Globus pallidus (tissue), 1 donor: Measurements from ENCODE around the gene ERCC6L2.

ENCODE experiments used
- DNase-seq: peaks from one replicate; pipeline ENCODE4 v3.0.0-alpha.2; 2015; ENCODE audit warnings: low spot score

Gene ERCC6L2

DNA sequence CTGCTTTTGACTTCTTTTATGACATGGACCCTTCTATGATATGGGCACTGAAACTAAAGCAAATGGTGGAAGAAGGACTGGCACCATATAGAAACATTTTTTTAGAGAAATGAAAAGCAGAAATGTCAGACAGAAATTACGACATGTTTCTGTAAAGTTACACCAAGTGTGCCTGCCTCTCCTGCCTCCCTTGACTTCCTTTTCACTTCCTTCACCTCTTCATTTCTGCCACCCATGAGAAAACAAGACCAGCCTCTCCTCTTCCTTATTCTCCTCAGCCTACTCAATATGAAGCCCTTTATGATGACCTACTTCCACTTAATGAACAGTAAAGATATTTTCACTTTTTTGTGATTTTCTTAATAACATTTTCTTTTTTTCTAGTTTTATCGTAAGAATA lies 44.5 kb downstream of the ERCC6L2 start:
- no peak for DNase-seq

DNA sequence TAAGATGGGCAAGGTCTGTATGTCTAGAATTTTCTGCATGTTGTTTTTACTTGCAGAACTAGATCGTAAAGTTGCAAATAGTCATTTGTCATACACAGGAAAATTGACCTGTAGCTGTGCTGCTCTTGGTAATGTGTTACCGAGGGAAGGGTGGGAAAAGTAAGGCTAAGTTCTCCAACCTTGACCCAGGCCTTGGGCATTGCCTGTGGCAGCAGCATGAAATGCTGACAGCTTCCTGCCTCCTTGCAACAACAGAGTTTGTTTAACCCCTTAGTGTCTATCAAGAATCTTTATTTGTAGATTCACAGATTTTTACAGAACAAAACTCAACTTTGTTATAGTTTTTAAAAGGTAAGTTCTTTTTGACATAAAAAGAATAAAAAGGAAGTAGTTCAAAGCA lies 48.3 kb downstream of the ERCC6L2 start:
- no peak for DNase-seq

GRCh38 chr9:95924987-95925386 lies 49.5 kb downstream of the ERCC6L2 start:
- no peak for DNase-seq

- peak; percentile 12 for DNase-seq
Measured at GRCh38 chr9:95927271-95928004, 51.9 kb downstream of the ERCC6L2 start.

DNA sequence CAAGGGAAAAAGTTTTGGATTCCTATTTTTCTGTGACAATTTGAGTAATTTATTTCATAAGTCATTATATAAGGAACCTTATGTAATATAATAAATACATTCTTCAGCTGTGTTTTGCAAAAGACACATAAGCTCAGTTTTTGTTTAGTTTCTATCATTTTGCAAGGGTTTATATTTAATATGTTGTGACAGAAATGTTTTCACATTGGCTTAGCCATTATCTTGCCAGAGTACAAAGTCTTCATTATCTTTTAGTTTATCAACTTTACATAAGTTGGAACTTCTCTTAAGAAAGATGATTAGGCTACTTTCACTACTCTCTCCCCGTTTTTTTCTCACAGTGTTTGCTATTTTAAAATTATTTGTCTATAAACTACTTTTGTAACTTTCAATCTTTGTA lies 54.8 kb downstream of the ERCC6L2 start:
- no peak for DNase-seq

DNA sequence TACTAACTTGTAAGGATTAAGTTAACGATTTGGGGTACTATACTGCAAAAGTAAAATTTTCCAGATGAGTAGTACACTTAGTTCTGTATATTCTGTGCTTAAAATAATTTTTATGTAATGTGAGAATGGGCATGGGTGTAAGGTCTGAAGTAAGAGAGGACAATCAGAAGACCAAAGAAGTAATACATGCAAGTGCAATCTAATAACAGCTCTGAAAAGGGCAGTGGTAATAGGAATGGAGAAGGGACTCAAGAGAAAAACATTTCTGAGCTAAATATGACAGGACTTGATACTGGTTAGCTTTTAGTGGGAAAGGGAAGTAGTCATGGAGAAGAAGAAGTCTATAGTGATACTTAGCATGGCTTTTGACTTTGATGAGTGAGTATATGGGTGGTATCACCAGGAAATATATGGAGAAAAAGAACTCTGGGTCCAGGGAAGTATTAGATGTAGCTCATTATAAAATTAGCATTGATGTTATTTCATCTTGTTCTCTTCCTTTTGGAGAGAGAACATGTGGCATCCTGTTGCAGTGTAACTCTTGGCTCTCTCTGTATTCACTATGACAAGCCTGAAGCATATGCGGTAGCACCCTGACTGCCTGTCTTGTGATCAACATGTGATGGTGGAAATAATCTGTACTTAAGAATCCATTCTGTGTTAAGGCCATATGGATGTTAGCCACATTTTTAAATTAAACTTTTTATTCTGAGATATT lies 60.5 kb downstream of the ERCC6L2 start:
- DNase-seq = no peak

DNA sequence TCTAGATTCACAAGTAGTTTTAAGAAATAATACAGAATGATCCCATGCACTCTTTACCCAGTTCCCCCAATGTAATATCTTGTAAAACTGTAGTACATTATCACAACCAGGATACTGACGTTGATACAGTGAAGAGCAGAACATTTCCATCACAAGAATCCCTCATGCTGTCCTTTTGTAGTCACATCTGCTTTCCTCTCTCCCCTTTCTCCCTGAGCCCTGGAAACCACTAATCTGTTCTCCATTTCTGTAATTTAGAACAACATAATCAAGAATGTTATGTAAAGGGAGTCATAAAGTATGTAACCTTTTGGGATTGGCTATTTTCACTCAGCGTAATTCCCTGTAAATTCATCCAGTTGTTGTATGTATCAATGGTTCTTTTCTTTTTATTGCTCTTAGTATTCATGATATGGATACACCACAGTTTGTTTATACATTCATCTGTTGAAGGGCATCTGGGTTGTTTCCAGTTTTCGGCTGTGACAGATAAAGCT lies 61.1 kb downstream of the ERCC6L2 start:
- no peak for DNase-seq

DNA sequence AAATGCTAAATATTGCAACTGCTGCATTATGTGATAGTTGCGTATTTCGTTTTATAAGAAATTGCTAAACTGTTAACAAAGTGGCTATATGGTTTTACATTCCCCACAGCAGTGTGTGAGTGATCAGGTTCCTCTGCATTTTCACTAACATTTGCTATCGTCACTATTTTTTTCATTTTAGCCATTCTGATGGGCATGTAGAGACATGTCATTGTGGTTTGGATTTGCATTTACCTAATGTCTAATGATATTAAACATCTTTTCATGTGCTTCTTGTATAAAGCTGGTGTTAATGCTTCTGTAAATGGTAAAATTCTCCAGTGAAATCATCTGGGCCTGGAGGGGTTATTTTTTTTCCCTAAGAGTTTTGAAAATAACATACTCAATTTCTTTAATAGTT lies 61.6 kb downstream of the ERCC6L2 start:
- no peak for DNase-seq

DNA sequence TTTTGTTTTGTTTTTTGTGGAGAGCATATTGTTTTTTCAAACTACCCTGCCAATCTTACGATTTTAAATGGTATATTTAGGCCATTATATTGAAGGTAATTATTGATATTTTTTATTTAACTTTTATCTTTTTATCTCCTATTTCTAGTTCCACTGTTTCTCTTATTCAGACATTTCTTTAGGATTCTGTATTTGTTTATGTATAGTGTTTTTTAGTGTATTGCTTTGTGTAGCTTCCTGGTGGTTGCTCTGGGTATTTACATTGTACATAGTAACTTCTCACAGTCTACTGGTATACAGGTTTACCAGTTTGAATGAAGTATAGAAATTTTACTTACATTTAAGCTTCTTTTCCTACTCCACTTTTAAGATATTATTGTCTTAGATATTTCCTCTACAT lies 63.2 kb downstream of the ERCC6L2 start:
- no peak for DNase-seq

DNA sequence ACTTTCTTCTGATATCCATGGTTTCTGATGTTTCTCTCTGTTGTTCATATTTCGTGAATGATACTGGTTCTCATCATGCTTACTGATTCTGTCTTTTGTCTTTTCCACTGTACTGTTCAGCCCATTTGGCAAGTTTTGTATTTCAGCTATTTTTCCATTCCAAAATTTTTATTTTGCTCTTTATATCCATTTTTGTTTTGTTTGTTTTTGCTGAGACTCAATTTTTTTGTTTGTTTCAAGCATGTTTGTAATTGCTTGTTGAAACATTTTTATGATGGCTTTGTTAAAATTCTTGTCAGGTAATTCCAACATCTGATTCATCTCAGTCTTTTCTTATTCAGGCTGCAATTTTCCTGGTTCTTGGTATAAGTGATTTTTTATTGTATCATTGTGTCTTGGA lies 64.0 kb downstream of the ERCC6L2 start:
- DNase-seq = no peak

DNA sequence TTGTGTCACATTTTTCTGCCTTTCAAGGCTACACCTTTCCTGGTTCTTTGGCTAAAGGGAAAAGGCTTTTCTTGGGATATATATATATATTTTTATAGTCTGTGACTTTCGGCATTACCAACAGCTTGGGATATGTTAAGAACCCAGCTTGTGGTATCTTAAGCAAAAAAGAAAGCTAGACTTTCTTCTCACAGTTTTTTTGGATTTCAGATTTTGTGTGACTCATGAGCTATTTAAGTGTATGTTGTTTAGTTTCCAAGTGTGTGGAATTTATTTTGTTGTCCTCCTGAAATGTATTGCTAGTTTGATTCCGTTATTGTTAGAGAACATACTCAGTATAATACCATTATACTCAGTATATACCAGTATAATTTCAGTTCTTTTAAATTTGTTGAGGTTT lies 64.8 kb downstream of the ERCC6L2 start:
- DNase-seq = no peak

DNA sequence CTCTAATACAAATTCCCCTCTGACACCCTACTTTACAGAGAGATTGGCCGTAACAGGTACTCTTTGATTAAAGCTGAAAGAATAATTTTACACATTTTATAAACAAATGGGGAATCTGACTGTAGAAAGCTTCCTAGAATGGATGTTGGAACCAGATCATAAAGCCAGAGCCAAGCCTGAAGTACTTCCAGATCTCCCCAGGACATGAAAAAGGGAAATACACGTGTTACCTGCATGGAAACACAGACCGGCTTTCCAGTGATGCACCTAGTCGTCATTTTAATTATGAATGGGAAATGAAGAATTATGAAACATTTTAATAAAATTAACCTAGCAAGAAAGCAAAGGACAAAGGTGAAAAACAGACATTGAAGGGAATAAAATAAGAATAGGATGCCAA lies 66.5 kb downstream of the ERCC6L2 start:
- DNase-seq = no peak

DNA sequence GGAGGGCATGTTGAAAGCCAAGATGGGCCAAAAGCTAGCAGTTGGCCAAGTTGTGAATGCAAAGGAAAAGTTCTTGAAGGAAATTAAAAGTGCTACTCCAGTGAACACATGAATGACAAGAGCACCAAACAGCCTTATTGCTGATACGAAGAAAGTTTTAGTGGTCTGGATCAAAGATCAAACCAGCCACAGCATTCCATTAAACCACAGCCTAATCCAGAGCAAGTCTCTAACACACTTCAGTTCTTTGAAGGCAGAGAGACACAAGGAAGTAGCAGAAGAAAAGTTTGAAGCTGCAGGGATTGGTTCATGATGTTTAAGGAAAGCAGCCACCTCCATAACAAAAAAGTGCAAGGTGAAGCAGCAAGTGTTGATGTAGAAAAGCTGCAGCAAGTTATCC lies 71.6 kb downstream of the ERCC6L2 start:
- no peak for DNase-seq

DNA sequence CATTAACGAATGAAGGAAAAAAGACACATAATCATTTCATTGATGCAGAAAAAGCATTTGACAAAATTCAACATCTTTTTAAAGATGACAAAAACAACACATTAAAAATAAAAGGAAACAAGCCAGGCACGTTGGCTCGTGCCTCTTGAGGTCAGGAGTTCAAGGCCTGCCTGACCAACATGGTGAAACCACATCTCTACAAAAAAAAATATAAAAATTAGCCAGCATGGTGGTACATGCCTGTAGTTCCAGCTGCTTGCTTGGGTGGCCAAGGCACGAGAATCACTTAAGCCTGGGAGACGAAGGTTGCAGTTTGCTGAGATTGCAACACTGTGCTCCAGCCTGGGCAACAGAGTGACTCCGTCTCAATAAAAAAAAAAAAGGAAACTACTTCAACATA lies 77.0 kb downstream of the ERCC6L2 start:
- no peak for DNase-seq

DNA sequence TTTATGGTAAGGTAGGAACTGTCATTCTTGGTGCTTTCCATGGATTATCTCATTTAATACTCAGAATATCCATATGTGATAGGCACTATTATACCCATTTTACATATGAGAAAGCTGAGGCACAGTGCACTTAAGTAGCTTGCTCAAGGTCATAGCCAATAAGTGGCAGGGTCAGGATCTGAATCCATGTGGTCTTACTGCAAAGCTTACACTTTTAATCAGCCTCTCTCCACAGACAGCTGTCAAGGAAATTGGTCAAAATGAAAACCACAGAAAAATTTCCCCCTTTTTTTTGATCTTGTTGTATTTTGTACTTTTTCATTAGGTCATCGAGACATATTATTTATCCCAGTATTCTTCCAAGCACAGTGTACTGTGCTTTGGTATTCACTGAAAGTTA lies 78.5 kb downstream of the ERCC6L2 start:
- DNase-seq = no peak

DNA sequence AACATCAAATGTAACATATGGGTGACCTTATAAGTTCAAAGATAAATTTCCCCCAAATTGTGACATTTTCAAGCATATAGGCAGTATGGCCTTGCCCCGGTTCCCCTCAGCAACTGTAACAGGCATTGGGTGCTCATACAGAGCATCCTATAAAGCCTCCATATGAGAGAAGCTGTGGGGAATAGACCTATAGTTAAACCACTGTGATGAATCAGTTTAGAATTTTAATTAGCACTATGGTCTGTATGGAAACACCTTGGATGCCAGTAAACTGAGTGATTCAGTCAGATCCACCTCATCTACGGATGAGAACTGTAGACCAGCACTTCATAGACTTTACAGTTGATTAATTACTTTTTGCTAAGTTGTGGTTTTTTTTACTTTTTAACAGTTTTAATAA lies 79.4 kb downstream of the ERCC6L2 start:
- no peak for DNase-seq

DNA sequence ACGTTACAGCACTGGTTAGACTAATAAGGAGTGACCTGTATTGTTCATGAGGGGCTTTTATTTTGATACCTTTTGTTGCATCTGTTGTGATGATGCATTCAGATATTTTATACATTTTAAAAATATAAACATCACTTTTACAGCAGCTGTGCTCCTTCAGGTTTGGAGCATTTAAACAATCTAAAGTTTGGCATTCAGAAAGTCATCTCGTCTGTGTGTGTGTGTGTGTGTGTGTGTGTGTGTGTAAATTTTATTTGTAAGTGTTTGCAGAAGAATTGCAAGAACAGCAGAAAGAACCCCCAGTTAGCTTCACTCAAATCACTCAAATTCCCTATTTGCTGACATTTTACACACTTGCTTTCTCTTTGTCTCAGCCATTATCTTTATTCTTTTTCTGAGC lies 87.4 kb downstream of the ERCC6L2 start:
- no peak for DNase-seq

DNA sequence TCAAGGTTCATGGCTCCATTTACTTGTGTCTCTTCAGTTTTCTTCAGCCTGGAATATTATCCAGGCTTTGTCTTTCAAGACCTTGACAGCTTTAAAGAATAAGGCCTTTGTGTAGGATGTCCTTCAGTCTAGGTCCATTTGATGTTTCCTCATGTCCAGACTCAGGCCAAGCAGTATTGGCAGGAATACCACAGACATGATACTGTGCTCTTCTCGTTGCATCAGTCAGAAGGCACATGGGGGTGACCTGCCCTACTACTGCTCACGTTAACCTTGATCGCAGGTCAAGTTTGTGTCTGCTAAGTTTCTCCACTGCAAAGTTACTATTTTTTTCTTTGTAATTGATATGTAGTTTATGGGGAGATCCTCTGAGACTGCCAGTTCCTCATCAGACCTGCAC lies 88.2 kb downstream of the ERCC6L2 start:
- no peak for DNase-seq

DNA sequence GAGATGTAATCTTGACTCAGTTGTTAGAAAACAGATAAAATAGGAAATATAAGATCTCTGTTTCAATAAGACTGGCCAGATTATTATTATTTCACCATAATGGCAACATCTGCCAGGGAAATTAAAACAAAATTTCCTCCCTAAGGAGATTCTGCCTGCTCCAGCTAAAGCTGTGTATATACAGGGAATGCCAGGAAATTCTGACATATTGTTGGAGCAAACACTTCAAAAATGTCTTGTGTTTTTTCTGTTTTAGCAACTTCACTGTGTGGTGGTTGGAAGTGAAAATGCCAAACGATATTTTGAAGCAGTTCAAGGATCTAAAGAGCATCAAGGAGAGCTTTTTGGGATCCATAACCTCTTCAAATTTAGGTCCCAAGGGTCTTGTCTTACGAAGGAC lies 90.8 kb downstream of the ERCC6L2 start:
- DNase-seq = no peak

- DNase-seq = no peak
Measured at GRCh38 chr9:95970317-95970716, 94.8 kb downstream of the ERCC6L2 start.

DNA sequence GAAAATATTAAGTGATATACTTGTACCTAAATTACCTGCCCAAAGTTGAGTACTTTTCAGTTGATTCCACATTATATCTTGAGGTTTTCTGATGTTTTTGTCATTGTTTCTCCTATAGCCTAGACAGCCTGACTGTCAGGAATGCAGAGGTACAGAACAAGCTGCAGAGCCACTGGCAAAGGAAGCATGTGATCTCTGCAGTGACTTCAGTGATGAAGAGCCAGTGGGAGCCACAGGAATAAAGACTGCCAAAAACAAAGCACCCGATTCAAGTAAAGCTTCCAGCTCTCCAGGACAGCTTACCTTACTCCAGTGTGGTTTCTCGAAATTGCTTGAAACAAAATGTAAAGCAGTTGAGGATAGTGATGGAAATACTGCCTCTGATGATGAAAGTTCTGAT lies 96.3 kb downstream of the ERCC6L2 start:
- DNase-seq = peak; percentile 40

GRCh38 chr9:95974389-95974788 lies 98.9 kb downstream of the ERCC6L2 start:
- no peak for DNase-seq

GRCh38 chr9:95977371-95977770 lies 101.9 kb downstream of the ERCC6L2 start:
- DNase-seq = no peak

DNA sequence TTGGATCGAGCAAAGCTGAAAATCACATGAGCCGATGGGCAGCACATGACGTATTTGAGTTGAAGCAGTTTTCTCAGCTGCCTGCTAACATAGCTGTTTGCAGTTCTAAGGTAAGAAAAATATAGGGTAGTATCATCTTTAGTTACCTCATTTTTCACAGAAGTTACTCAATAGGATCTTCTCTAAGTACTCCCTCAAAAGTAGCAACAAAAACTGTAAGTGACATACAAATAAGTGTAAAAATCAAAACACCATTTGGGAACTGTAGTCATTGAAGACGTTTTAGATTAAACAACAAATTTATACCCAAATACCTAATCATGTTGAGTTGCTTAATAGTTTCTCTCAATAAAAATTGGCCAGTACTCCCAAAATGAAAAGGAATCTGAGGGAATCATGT lies 102.6 kb downstream of the ERCC6L2 start:
- DNase-seq = no peak
